Glutamatergic neuron (in vitro differentiated cells): ENCODE measurements around the gene ELF1. TPM values are rescaled to one million over a fixed set of nuclear protein-coding genes. Genes with fewer than 3 reads are reported as not detected.

Source experiments
- DNase-seq: peaks from one replicate; pipeline ENCODE4 v3.0.0; 2022
- H3K27ac Mint-ChIP-seq: one replicate; pipeline ENCODE4 v1.8.0; 2020; ENCODE audit warnings: mild to moderate bottlenecking, mixed read lengths, inconsistent platforms; ENCODE audit not compliant: unreplicated experiment
- H3K27me3 Mint-ChIP-seq: one replicate; pipeline ENCODE4 v1.8.0; 2020; ENCODE audit warnings: mild to moderate bottlenecking, moderate library complexity, mixed read lengths, inconsistent platforms; ENCODE audit not compliant: unreplicated experiment
- H3K36me3 Mint-ChIP-seq: one replicate; pipeline ENCODE4 v1.8.0; 2020; ENCODE audit warnings: mild to moderate bottlenecking, mixed read lengths, inconsistent platforms; ENCODE audit not compliant: unreplicated experiment
- H3K4me1 Mint-ChIP-seq: one replicate; pipeline ENCODE4 v1.8.0; 2020; ENCODE audit warnings: mild to moderate bottlenecking, low read depth, mixed read lengths, inconsistent platforms; ENCODE audit not compliant: unreplicated experiment
- H3K4me3 Mint-ChIP-seq: one replicate; pipeline ENCODE4 v1.8.0; 2020; ENCODE audit warnings: mild to moderate bottlenecking, mixed read lengths, inconsistent platforms; ENCODE audit not compliant: unreplicated experiment
- H3K9me3 Mint-ChIP-seq: one replicate; pipeline ENCODE4 v1.8.0; 2020; ENCODE audit warnings: mild to moderate bottlenecking, moderate library complexity, mixed read lengths, inconsistent platforms; ENCODE audit not compliant: unreplicated experiment
- total RNA-seq: library from RNA; stranded (reverse); fragmentation: NEBNext Ultra II Directional; extraction: Animal tissue kit (Norgen Biotek cat#: 25700); gene quantifications from one replicate; pipeline ENCODE4 v1.2.1, GENCODE V29; 2021; ENCODE audit not compliant: unreplicated experiment
- TF ChIP-seq, protein P1 (sequence below): fragments of 200-600 bp; sonication (generic); IDR thresholded peaks from one replicate; pipeline ENCODE4 v1.5.0; 2021; ENCODE audit not compliant: partially characterized antibody, unreplicated experiment

ELF1 gene
- total RNA-seq, 1 donor from 2014 or later, result 9.8 TPM

DNA sequence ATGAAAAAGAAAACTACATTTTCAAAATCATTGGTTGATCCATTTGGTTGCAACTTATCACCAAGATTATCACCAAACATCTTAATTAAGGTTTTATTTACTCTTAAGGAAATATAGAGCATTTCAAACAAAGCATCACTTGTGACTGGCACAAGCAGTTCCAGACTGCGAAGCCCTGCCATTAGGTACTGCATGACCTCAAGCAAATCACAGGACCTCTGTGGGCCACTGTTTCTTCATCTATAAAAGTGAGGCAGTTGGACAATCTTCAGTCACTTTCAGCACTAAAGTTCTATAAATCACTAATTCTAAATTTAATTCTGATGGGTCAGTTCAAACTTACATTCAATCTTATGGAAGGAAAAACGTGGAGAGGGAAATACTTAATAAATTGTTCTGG lies 2.0 kb downstream of the ELF1 start:
- TF ChIP-seq, protein P1, sequence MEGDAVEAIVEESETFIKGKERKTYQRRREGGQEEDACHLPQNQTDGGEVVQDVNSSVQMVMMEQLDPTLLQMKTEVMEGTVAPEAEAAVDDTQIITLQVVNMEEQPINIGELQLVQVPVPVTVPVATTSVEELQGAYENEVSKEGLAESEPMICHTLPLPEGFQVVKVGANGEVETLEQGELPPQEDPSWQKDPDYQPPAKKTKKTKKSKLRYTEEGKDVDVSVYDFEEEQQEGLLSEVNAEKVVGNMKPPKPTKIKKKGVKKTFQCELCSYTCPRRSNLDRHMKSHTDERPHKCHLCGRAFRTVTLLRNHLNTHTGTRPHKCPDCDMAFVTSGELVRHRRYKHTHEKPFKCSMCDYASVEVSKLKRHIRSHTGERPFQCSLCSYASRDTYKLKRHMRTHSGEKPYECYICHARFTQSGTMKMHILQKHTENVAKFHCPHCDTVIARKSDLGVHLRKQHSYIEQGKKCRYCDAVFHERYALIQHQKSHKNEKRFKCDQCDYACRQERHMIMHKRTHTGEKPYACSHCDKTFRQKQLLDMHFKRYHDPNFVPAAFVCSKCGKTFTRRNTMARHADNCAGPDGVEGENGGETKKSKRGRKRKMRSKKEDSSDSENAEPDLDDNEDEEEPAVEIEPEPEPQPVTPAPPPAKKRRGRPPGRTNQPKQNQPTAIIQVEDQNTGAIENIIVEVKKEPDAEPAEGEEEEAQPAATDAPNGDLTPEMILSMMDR, result no peak
- Mint-ChIP-seq H3K4me1 (no peaks in the 10 kb centered on the region), H3K27ac (no peak overlapping the region), H3K27me3 (no peaks in the 10 kb centered on the region), H3K4me3 (no peak overlapping the region), H3K9me3 (no peaks in the 10 kb centered on the region), H3K36me3 (no peaks in the 10 kb centered on the region)
- DNase-seq, result no peak

DNA sequence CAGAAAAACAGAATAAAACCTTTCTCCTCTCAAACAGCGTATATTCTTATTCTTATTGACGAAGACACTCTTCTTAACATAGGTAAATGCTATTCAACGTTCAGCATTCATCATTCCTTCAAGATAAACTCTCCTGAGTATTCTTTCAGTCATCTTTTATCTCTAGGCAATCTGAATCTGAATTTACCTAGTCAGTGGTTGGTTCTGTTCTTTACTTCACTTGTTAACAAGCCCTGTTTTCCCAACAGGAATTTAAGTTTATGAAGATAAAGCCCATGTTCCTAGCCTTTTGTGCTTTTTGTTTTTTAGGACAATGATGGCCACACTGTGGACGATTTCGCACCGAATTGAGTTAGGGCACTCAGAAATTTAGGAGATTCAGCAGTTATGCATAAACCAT lies 3.2 kb downstream of the ELF1 start:
- no peaks in the 10 kb centered on the region for H3K4me1 Mint-ChIP-seq
- no peak overlapping the region for H3K4me3 Mint-ChIP-seq
- H3K27me3 Mint-ChIP-seq, result no peaks in the 10 kb centered on the region
- no peak for DNase-seq
- no peaks in the 10 kb centered on the region for H3K36me3 Mint-ChIP-seq
- H3K27ac Mint-ChIP-seq, result no peak overlapping the region
- H3K9me3 Mint-ChIP-seq, result no peaks in the 10 kb centered on the region
- TF ChIP-seq, protein P1, result no peak

DNA sequence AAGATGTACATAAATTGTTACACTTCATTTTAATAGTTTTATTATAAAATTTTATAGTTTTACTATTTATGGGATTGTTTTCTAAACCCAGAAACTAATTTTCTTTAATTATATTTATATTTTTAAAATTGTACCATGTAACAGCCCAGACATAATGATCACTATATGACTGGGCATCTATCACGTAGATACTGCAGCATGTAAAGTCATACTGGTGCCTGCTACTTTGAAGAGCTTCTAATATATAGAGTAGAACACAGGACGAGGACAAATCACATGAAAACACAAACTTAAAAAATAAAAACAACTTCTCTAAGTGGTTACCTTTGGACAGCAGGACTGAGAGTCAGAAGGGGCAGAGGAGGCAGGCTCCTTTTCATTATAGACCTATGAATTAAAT lies 5.3 kb downstream of the ELF1 start:
- Mint-ChIP-seq H3K27ac (no peak overlapping the region), H3K4me1 (no peaks in the 10 kb centered on the region), H3K27me3 (no peaks in the 10 kb centered on the region), H3K4me3 (no peak overlapping the region), H3K36me3 (no peaks in the 10 kb centered on the region), H3K9me3 (no peaks in the 10 kb centered on the region)
- no peak for DNase-seq
- TF ChIP-seq, protein P1, result no peak

DNA sequence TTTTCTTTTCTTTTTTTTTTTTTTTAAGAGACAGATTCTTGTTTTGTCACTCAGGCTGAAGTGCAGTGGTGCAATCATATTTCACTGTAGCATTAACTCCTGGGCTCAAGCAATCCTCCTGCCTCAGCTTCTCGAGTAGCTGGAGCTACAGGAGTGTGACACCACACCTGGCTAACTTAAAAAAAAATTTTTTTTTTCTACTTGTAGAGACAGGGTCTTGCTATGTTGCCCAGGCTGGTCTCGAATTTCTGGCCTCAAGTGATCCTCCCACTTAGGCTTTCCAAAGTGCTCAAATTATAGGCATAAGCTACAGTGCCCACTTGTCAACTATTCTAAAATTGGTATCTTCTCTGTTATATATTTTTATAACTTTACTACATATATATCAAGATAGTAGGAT lies 6.6 kb downstream of the ELF1 start:
- H3K27me3 Mint-ChIP-seq, result no peaks in the 10 kb centered on the region
- no peak overlapping the region for H3K27ac Mint-ChIP-seq
- TF ChIP-seq, protein P1, result no peak
- no peak overlapping the region for H3K4me3 Mint-ChIP-seq
- H3K4me1 Mint-ChIP-seq, result no peaks in the 10 kb centered on the region
- no peak for DNase-seq
- no peaks in the 10 kb centered on the region for H3K36me3 Mint-ChIP-seq
- H3K9me3 Mint-ChIP-seq, result no peaks in the 10 kb centered on the region

DNA sequence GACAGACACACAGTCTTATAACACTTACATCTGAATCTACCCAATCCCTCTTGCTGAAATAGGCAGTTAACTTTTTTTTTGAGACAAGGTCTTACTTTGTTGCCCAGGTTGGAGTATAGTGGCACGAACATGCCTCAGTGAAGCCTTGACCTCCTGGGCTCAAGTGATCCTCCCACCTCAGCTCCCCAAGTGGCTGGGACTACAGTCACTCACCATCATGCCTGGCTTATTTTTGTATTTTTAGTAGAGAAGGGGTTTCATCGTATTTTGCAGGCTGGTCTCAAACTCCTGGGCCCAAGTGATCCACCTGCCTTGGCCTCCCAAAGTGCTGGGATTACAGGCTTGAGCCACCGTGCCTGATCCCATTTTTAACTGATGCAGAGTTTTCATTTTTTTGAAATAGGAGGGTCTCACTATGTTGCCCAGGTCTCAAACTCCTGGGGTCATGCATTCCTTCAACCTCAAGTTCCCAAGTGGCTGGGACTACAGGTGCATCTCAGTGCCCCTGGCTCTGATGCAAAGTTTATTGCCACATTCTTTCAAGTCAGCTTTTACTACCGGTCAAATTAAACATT lies 7.6 kb downstream of the ELF1 start:
- Mint-ChIP-seq H3K9me3 (no peaks in the 10 kb centered on the region), H3K4me1 (no peaks in the 10 kb centered on the region), H3K27me3 (no peaks in the 10 kb centered on the region), H3K4me3 (no peak overlapping the region), H3K27ac (no peak overlapping the region), H3K36me3 (no peaks in the 10 kb centered on the region)
- no peak for DNase-seq
- TF ChIP-seq, protein P1, result no peak
